CD14-positive monocyte (primary cell): ENCODE results near the gene GAREM1. TPM values are rescaled to one million over a fixed set of nuclear protein-coding genes. Genes with fewer than 3 reads are reported as not detected.

ENCODE experiments used
- DNase-seq, 3 donors: peaks; one replicate each; pipeline ENCODE4 v3.0.0-alpha.2; 2011 to 2022
- H2AFZ ChIP-seq: 2 replicates; pipeline ENCODE4 v1.6.0; 2012; ENCODE audit warnings: mild to moderate bottlenecking, low read depth, low read length, inconsistent platforms; ENCODE audit not compliant: insufficient read depth, poor library complexity, severe bottlenecking
- H3K27ac ChIP-seq, 2 donors: 1 replicate in 1 of 2; 2 replicates in 1 of 2; pipeline ENCODE4 v1.5.1; 2012 to 2013; ENCODE audit warnings: low read length in 2 of 2, control low read depth in 1 of 2, inconsistent platforms in 1 of 2, low read depth in 1 of 2, mild to moderate bottlenecking in 1 of 2
- H3K27me3 ChIP-seq, 2 donors: one replicate each; pipeline versions ENCODE4 v1.6.0 to v1.6.1; 2011 to 2013; ENCODE audit warnings: low read length in 2 of 2; ENCODE audit not compliant: control insufficient read depth in 2 of 2, insufficient read depth in 2 of 2
- H3K36me3 ChIP-seq, 2 donors: replicated peaks in 1 of 2; 1 replicate in 1 of 2; 2 replicates in 1 of 2; pipeline versions ENCODE4 v1.5.1 to v1.6.1; 2012 to 2013; ENCODE audit warnings: low read length in 2 of 2, control low read depth in 1 of 2, inconsistent platforms in 1 of 2, mild to moderate bottlenecking in 1 of 2; ENCODE audit not compliant: insufficient read depth in 2 of 2, control insufficient read depth in 1 of 2
- H3K4me1 ChIP-seq, 2 donors: 1 replicate in 1 of 2; 2 replicates in 1 of 2; pipeline versions ENCODE4 v1.5.1 to v1.6.1; 2012 to 2013; ENCODE audit warnings: low read length in 2 of 2, control low read depth in 1 of 2, inconsistent platforms in 1 of 2, mild to moderate bottlenecking in 1 of 2, moderate library complexity in 1 of 2; ENCODE audit not compliant: insufficient read depth in 2 of 2, control insufficient read depth in 1 of 2
- H3K4me2 ChIP-seq: replicated peaks from 2 replicates; pipeline ENCODE3; 2012; ENCODE audit warnings: low read length, moderate library complexity, mild to moderate bottlenecking; ENCODE audit not compliant: poor library complexity, severe bottlenecking; ENCODE audit errors: extremely low read depth
- H3K4me3 ChIP-seq, 3 experiments: fragments of 200-600 bp in 1 of 3; sonication (generic) in 1 of 3; replicated peaks in 1 of 3; 1 replicate in 2 of 3; 2 replicates in 1 of 3; pipeline ENCODE4 v1.5.1; 2011 to 2013; ENCODE audit warnings: low read length in 3 of 3, mild to moderate bottlenecking in 3 of 3, control low read depth in 2 of 3, low read depth in 2 of 3, inconsistent platforms in 1 of 3, moderate library complexity in 1 of 3
- H3K79me2 ChIP-seq: 2 replicates; pipeline ENCODE4 v1.6.0; 2012; ENCODE audit warnings: mild to moderate bottlenecking, control low read depth, inconsistent platforms, low read length, moderate library complexity; ENCODE audit not compliant: insufficient read depth
- H3K9ac ChIP-seq: 2 replicates; pipeline ENCODE4 v1.6.0; 2017; ENCODE audit warnings: low read length, mild to moderate bottlenecking; ENCODE audit not compliant: insufficient read depth, poor library complexity, severe bottlenecking
- H3K9me3 ChIP-seq, 2 donors: replicated peaks in 1 of 2; 1 replicate in 1 of 2; 2 replicates in 1 of 2; pipeline versions ENCODE4 v1.5.1 to v1.6.1; 2012 to 2013; ENCODE audit warnings: low read length in 2 of 2, control low read depth in 1 of 2; ENCODE audit not compliant: control insufficient read depth in 1 of 2, insufficient read depth in 1 of 2
- H4K20me1 ChIP-seq: 2 replicates; pipeline ENCODE4 v1.6.0; 2012; ENCODE audit warnings: mild to moderate bottlenecking, low read length, control low read depth, moderate library complexity; ENCODE audit not compliant: insufficient read depth
- H3K27ac Mint-ChIP-seq, 7 donors: one replicate each; pipeline ENCODE4 v1.8.0; 2020; ENCODE audit warnings: mild to moderate bottlenecking in 7 of 7, mixed read lengths in 7 of 7, moderate library complexity in 6 of 7, inconsistent platforms in 2 of 7
- H3K27me3 Mint-ChIP-seq, 3 donors: one replicate each; pipeline ENCODE4 v1.8.0; 2021 to 2022; ENCODE audit warnings: low read depth in 3 of 3, mild to moderate bottlenecking in 3 of 3, mixed read lengths in 3 of 3, moderate library complexity in 3 of 3, inconsistent platforms in 1 of 3
- H3K36me3 Mint-ChIP-seq, 2 donors: one replicate each; pipeline ENCODE4 v1.8.0; 2020; ENCODE audit warnings: mixed read lengths in 2 of 2, inconsistent platforms in 1 of 2, mild to moderate bottlenecking in 1 of 2
- H3K4me1 Mint-ChIP-seq: one replicate; pipeline ENCODE4 v1.8.0; 2020; ENCODE audit warnings: mild to moderate bottlenecking, mixed read lengths
- H3K4me3 Mint-ChIP-seq, 2 donors: one replicate each; pipeline ENCODE4 v1.8.0; 2020; ENCODE audit warnings: mild to moderate bottlenecking in 2 of 2, mixed read lengths in 2 of 2, moderate library complexity in 1 of 2
- H3K9me3 Mint-ChIP-seq, 7 donors: one replicate each; pipeline ENCODE4 v1.8.0; 2020 to 2022; ENCODE audit warnings: mixed read lengths in 7 of 7, mild to moderate bottlenecking in 6 of 7, moderate library complexity in 6 of 7, inconsistent platforms in 2 of 7
- WGBS: methylation state at CpG from one replicate; pipeline ENCODE4 v1.1.5; 2013; ENCODE audit warnings: missing lambda C conversion rate; ENCODE audit not compliant: insufficient coverage; 5-methylcytosine and 5-hydroxymethylcytosine counted together
- intact Hi-C, 2 donors: fragments of 100-400 bp; cut with micrococcal nuclease; formaldehyde crosslinking; loops; one replicate each; pipeline versions ENCODE4 v1.15.0 to v1.15.1; 2023
- polyA plus RNA-seq, 3 donors: library from polyadenylated mRNA; depleted of rRNA in 1 of 3; unstranded in 2 of 3; stranded (reverse) in 1 of 3; fragments of 300-500 nt in 2 of 3; fragments of >200 nt in 1 of 3; fragmentation: Illumina TruSeq in 2 of 3; gene quantifications; 1 replicate in 2 of 3; 2 replicates in 1 of 3; pipeline ENCODE4 v1.2.3, GENCODE V29; 2012 to 2021
- TF ChIP-seq, protein P1 (sequence below): fragments of 200-600 bp; IDR thresholded peaks from one replicate; pipeline ENCODE4 v1.8.0; 2022; ENCODE audit warnings: antibody characterized with exemption, mild to moderate bottlenecking

Gene GAREM1
- polyA plus RNA-seq, 3 donors = 0.24 TPM; not detected in 2

- Mint-ChIP-seq H3K4me1 (no peaks in the 10 kb centered on the region), H3K9me3 (peaks cover 0 to 2% (median 0%) of the 10 kb centered on the region in 7 donors), H3K36me3 (no peaks in the 10 kb centered on the region), H3K27me3 (peaks cover 1 to 8% (median 5%) of the 10 kb centered on the region in 3 donors), H3K4me3 (no peak overlapping the region), H3K27ac (no peak overlapping the region)
- no peak for DNase-seq
- H3K9ac ChIP-seq = no peak overlapping the region
- H2AFZ ChIP-seq = no peak overlapping the region
- no peaks in the 10 kb centered on the region for H3K9me3 ChIP-seq
- H3K4me1 ChIP-seq = no peaks in the 10 kb centered on the region
- no peaks in the 10 kb centered on the region for H3K79me2 ChIP-seq
- intact Hi-C loops = no loop called here
- no peak overlapping the region for H3K4me2 ChIP-seq
- no peak overlapping the region for H3K4me3 ChIP-seq
- no peaks in the 10 kb centered on the region for H3K36me3 ChIP-seq
- H3K27ac ChIP-seq = no peak overlapping the region
- H3K27me3 ChIP-seq = no peaks in the 10 kb centered on the region
- TF ChIP-seq, protein P1, sequence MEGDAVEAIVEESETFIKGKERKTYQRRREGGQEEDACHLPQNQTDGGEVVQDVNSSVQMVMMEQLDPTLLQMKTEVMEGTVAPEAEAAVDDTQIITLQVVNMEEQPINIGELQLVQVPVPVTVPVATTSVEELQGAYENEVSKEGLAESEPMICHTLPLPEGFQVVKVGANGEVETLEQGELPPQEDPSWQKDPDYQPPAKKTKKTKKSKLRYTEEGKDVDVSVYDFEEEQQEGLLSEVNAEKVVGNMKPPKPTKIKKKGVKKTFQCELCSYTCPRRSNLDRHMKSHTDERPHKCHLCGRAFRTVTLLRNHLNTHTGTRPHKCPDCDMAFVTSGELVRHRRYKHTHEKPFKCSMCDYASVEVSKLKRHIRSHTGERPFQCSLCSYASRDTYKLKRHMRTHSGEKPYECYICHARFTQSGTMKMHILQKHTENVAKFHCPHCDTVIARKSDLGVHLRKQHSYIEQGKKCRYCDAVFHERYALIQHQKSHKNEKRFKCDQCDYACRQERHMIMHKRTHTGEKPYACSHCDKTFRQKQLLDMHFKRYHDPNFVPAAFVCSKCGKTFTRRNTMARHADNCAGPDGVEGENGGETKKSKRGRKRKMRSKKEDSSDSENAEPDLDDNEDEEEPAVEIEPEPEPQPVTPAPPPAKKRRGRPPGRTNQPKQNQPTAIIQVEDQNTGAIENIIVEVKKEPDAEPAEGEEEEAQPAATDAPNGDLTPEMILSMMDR = no peak
- H4K20me1 ChIP-seq = no peaks in the 10 kb centered on the region
- no CpG with 5 or more reads among the region's 6 CpGs for WGBS
Measured at GRCh38 chr18:32298171-32298667, 172.5 kb downstream of the GAREM1 start.

- no peaks in the 10 kb centered on the region for H3K36me3 Mint-ChIP-seq
- Histone ChIP-seq H3K36me3 (no peaks in the 10 kb centered on the region), H3K4me3 (no peak overlapping the region), H3K4me2 (no peak overlapping the region), H3K27ac (no peak overlapping the region), H3K27me3 (no peaks in the 10 kb centered on the region), H4K20me1 (no peaks in the 10 kb centered on the region), H3K9me3 (no peaks in the 10 kb centered on the region), H3K9ac (no peak overlapping the region), H3K79me2 (no peaks in the 10 kb centered on the region), H3K4me1 (no peaks in the 10 kb centered on the region), H2AFZ (no peak overlapping the region)
- peaks cover 1 to 11% (median 8%) of the 10 kb centered on the region in 3 donors for H3K27me3 Mint-ChIP-seq
- no peak overlapping the region for H3K4me3 Mint-ChIP-seq
- WGBS = 60% methylated on average over 1 of the region's 5 CpGs
- DNase-seq = no peak
- peaks cover 0 to 2% (median 0%) of the 10 kb centered on the region in 7 donors for H3K9me3 Mint-ChIP-seq
- H3K4me1 Mint-ChIP-seq = no peaks in the 10 kb centered on the region
- H3K27ac Mint-ChIP-seq = no peak overlapping the region
- intact Hi-C loops = no loop called here
- TF ChIP-seq, protein P1 = no peak
Measured at GRCh38 chr18:32297579-32298170, 173.0 kb downstream of the GAREM1 start.
